SK-MEL-5 (cell line): Measurements from ENCODE around the gene ZNF182. TPM values are rescaled to one million over a fixed set of nuclear protein-coding genes. Genes with fewer than 3 reads are reported as not detected.
"Not testable (repeated sequence)": the region's sequence is repeated elsewhere in the genome, so short reads cannot be mapped to it uniquely, and the experiment has no call there.

Source experiments
- DNase-seq: peaks from one replicate; pipeline ENCODE4 v3.0.0-alpha.2; 2016; ENCODE audit warnings: low read depth, low spot score
- in situ Hi-C: cut with HindIII; loops from 2 replicates; pipeline ENCODE4 v1.10.0; 2016; ENCODE audit warnings: low sequenced_read_pairs, high pct_unique_total_duplicates, low pct_unique_long_range_greater_than_20kb
- total RNA-seq: library from RNA; depleted of rRNA; stranded (reverse); fragments of >200 nt; shearing (Covaris generic); gene quantifications from 2 replicates; pipeline ENCODE4 v1.2.3, GENCODE V29; 2014

Gene ZNF182
- total RNA-seq, 1 experiment from 2014 or later = 3.9 TPM

GRCh38 chrX:48009445-48009960 is 5.7 kb upstream of the ZNF182 start:
- DNase-seq, in situ Hi-C loops: not testable (repeated sequence)

- DNase-seq, in situ Hi-C loops: not testable (repeated sequence)
Observed at GRCh38 chrX:48006688-48007087, 2.9 kb upstream of the ZNF182 start, which contains the start of gene SPACA5. Gene SPACA5 (plus strand): TSS chrX:48006988. CDS start chrX:48007803, 815 bp downstream.

GRCh38 chrX:48003367-48003757 is 427 bp downstream of the ZNF182 start:
- no peak for DNase-seq
- in situ Hi-C loops = no loop called here

GRCh38 chrX:48002929-48003328 is 860 bp downstream of the ZNF182 start:
- in situ Hi-C loops = no loop called here
- DNase-seq = no peak

GRCh38 chrX:48002319-48002718 is 1.5 kb downstream of the ZNF182 start:
- DNase-seq = no peak
- in situ Hi-C loops = no loop called here

GRCh38 chrX:48001260-48001659 is 2.5 kb downstream of the ZNF182 start:
- in situ Hi-C loops = no loop called here
- no peak for DNase-seq

- in situ Hi-C loops = no loop called here
- no peak for DNase-seq
Observed at GRCh38 chrX:47992669-47993068, 11.1 kb downstream of the ZNF182 start.

- in situ Hi-C loops = no loop called here
- DNase-seq = no peak
Observed at GRCh38 chrX:47992095-47992380, 11.8 kb downstream of the ZNF182 start.

GRCh38 chrX:47991263-47992094 is 12.3 kb downstream of the ZNF182 start:
- DNase-seq = no peak
- in situ Hi-C loops = no loop called here

- DNase-seq = no peak
- in situ Hi-C loops = no loop called here
Observed at GRCh38 chrX:47976254-47977151, 27.3 kb downstream of the ZNF182 start.

- in situ Hi-C loops = no loop called here
Observed at GRCh38 chrX:47973235-47973634, 30.6 kb downstream of the ZNF182 start.

GRCh38 chrX:47965526-47965925 is 38.3 kb downstream of the ZNF182 start:
- in situ Hi-C loops, DNase-seq: not testable (repeated sequence)

More at GRCh38 chrX:47973235-47973634, 30.6 kb downstream of the ZNF182 start:
- no peak for DNase-seq

- in situ Hi-C loops, DNase-seq: not testable (repeated sequence)
Observed at GRCh38 chrX:47961830-47962229, 42.0 kb downstream of the ZNF182 start.

GRCh38 chrX:47960406-47960805 is 43.4 kb downstream of the ZNF182 start:
- no peak for DNase-seq
- in situ Hi-C loops = no loop called here

- peak; percentile 50 for DNase-seq
- in situ Hi-C loops = no loop called here
Observed at GRCh38 chrX:47958761-47959342, 44.9 kb downstream of the ZNF182 start.

- in situ Hi-C loops, DNase-seq: not testable (repeated sequence)
Observed at GRCh38 chrX:47958206-47958605, 45.6 kb downstream of the ZNF182 start.

GRCh38 chrX:47956016-47956415 is 47.8 kb downstream of the ZNF182 start:
- DNase-seq = no peak
- in situ Hi-C loops = no loop called here

GRCh38 chrX:47955295-47955694 is 48.5 kb downstream of the ZNF182 start:
- in situ Hi-C loops, DNase-seq: not testable (repeated sequence)
